Progenitor cell of endocrine pancreas (in vitro differentiated cells): ENCODE measurements around the gene HSPB7. TPM values are rescaled to one million over a fixed set of nuclear protein-coding genes. Genes with fewer than 3 reads are reported as not detected.
A peak's percentile ranks its signal among the peaks of the same experiment; 100 is the strongest.

Source experiments
- DNase-seq: peaks from one replicate; pipeline ENCODE4 v3.0.0; 2021; ENCODE audit warnings: low spot score; ENCODE audit not compliant: unreplicated experiment
- H3K27ac Mint-ChIP-seq: 2 replicates; pipeline ENCODE4 v1.8.0; 2021; ENCODE audit warnings: mild to moderate bottlenecking, moderate library complexity, mixed read lengths
- H3K27me3 Mint-ChIP-seq: 2 replicates; pipeline ENCODE4 v1.8.0; 2021; ENCODE audit warnings: mixed read lengths
- H3K36me3 Mint-ChIP-seq: 2 replicates; pipeline ENCODE4 v1.8.0; 2022; ENCODE audit warnings: mixed read lengths; ENCODE audit not compliant: insufficient read depth
- H3K4me1 Mint-ChIP-seq: 2 replicates; pipeline ENCODE4 v1.8.0; 2021; ENCODE audit warnings: low read depth, mixed read lengths
- H3K4me3 Mint-ChIP-seq: 2 replicates; pipeline ENCODE4 v1.8.0; 2021; ENCODE audit warnings: low read depth, mild to moderate bottlenecking, moderate library complexity, mixed read lengths
- H3K9me3 Mint-ChIP-seq: 2 replicates; pipeline ENCODE4 v1.8.0; 2021; ENCODE audit warnings: low read depth, mixed read lengths
- total RNA-seq: library from RNA; stranded (reverse); gene quantifications from 2 replicates; pipeline ENCODE4 v1.2.1, GENCODE V29; 2021
- TF ChIP-seq, protein P1 (sequence below): fragments of 200-600 bp; sonication (generic); IDR thresholded peaks from one replicate; pipeline ENCODE4 v1.5.0; 2021; ENCODE audit warnings: antibody characterized with exemption, mild to moderate bottlenecking; ENCODE audit not compliant: unreplicated experiment

HSPB7 gene
- total RNA-seq, 1 donor from 2014 or later, result not detected

GRCh38 chr1:16013220-16013907 is 4.5 kb downstream of the HSPB7 start:
- H3K36me3 Mint-ChIP-seq, result no peaks in the 10 kb centered on the region
- H3K4me1 Mint-ChIP-seq, result peaks cover 13% of the 10 kb centered on the region
- H3K9me3 Mint-ChIP-seq, result no peaks in the 10 kb centered on the region
- H3K27me3 Mint-ChIP-seq, result peaks cover 1% of the 10 kb centered on the region
- TF ChIP-seq, protein P1, sequence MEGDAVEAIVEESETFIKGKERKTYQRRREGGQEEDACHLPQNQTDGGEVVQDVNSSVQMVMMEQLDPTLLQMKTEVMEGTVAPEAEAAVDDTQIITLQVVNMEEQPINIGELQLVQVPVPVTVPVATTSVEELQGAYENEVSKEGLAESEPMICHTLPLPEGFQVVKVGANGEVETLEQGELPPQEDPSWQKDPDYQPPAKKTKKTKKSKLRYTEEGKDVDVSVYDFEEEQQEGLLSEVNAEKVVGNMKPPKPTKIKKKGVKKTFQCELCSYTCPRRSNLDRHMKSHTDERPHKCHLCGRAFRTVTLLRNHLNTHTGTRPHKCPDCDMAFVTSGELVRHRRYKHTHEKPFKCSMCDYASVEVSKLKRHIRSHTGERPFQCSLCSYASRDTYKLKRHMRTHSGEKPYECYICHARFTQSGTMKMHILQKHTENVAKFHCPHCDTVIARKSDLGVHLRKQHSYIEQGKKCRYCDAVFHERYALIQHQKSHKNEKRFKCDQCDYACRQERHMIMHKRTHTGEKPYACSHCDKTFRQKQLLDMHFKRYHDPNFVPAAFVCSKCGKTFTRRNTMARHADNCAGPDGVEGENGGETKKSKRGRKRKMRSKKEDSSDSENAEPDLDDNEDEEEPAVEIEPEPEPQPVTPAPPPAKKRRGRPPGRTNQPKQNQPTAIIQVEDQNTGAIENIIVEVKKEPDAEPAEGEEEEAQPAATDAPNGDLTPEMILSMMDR, result no peak
- DNase-seq, result peak; percentile 49
- peak overlapping the region; percentile 31 for H3K4me3 Mint-ChIP-seq
- H3K27ac Mint-ChIP-seq, result no peak overlapping the region

DNA sequence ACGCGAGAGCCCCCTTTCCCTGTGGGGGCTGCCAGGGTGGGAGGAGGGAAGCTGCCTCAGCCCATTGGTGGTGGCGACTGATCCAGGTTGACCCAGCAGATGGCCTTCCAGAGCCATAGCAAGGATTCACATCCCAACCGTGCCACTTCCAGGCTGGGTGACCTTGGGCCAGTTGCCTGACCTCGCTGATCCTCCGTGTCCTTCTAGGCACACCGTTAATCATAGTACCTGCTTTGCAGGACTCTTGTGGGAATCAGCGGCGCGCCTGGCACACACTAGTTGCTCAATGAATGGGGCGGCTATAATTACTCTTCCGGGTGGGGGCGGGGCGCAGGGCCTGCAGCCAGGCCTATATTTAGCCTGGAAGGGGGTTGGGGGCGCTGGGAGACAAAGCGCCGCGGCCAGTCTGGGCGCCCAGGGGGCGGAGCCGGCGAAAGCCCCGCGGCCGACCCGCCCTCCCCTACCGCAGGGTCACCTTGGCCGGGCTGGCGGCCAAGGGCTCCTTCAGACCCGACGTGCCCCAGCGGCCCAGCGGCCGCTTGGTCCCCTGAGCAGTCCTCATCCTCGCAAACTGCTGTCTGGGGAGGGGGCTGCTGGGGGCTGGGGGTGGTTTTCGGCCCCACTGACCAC is 5.1 kb downstream of the HSPB7 start:
- H3K36me3 Mint-ChIP-seq, result no peaks in the 10 kb centered on the region
- peaks cover 13% of the 10 kb centered on the region for H3K4me1 Mint-ChIP-seq
- no peak overlapping the region for H3K27ac Mint-ChIP-seq
- peak; percentile 47 for DNase-seq
- H3K9me3 Mint-ChIP-seq, result no peaks in the 10 kb centered on the region
- H3K4me3 Mint-ChIP-seq, result peak overlapping the region; percentile 41
- TF ChIP-seq, protein P1, result no peak
- no peaks in the 10 kb centered on the region for H3K27me3 Mint-ChIP-seq

- peak overlapping the region; percentile 52 for H3K27ac Mint-ChIP-seq
- H3K9me3 Mint-ChIP-seq, result no peaks in the 10 kb centered on the region
- H3K36me3 Mint-ChIP-seq, result no peaks in the 10 kb centered on the region
- H3K27me3 Mint-ChIP-seq, result no peaks in the 10 kb centered on the region
- no peak for DNase-seq
- TF ChIP-seq, protein P1, result no peak
- no peak overlapping the region for H3K4me3 Mint-ChIP-seq
- H3K4me1 Mint-ChIP-seq, result peaks cover 11% of the 10 kb centered on the region
These were observed 5.8 kb downstream of the HSPB7 start for GRCh38 chr1:16011936-16012589.

GRCh38 chr1:16010837-16011236 is 7.0 kb downstream of the HSPB7 start:
- Mint-ChIP-seq H3K4me3 (no peak overlapping the region), H3K4me1 (peaks cover 11% of the 10 kb centered on the region), H3K27me3 (no peaks in the 10 kb centered on the region), H3K36me3 (no peaks in the 10 kb centered on the region), H3K9me3 (no peaks in the 10 kb centered on the region), H3K27ac (no peak overlapping the region)
- no peak for DNase-seq
- TF ChIP-seq, protein P1, result no peak

DNA sequence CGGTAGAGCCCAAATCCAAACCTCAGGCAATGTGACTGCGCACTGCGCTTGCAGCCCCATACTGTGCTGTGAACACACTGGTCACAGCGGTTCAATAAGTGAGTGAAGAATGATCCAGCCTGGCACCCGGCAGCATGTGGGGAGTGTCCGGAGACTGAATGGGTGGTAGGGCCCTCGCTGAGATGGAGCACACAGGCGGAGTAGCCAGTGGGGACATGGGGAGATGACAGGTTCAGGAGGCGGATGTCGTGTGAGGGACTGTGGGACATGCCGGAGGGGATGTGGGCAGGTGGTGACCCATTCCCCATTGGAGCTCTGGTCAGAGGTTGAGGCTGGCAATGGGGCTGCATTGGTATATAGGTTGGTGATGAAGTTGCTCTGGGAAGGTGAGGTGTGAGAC is 8.2 kb downstream of the HSPB7 start:
- TF ChIP-seq, protein P1, result no peak
- H3K4me3 Mint-ChIP-seq, result no peak overlapping the region
- no peaks in the 10 kb centered on the region for H3K27me3 Mint-ChIP-seq
- no peaks in the 10 kb centered on the region for H3K9me3 Mint-ChIP-seq
- H3K36me3 Mint-ChIP-seq, result no peaks in the 10 kb centered on the region
- no peak for DNase-seq
- no peak overlapping the region for H3K27ac Mint-ChIP-seq
- H3K4me1 Mint-ChIP-seq, result peaks cover 11% of the 10 kb centered on the region
